Activated CD8-positive, alpha-beta T cell treated with anti-CD3 and anti-CD28 coated beads for 36 hours (primary cell): ENCODE data around the gene ZNF516. TPM values are rescaled to one million over a fixed set of nuclear protein-coding genes. Genes with fewer than 3 reads are reported as not detected.

ENCODE experiments used
- ATAC-seq: fragments of 200-7000 bp; cut with Tn5 transposase; one replicate; pipeline ENCODE4 v1.10.0; 2021; ENCODE audit warnings: mild to moderate bottlenecking, moderate library complexity
- CTCF ChIA-PET: fragments of 350-600 bp; sonication (Branson Sonifier 250); formaldehyde crosslinking; loops from one replicate; lab custom pipeline; 2021; ENCODE audit warnings: antibody characterized with exemption; lab: Charles Lee
- POLR2A ChIA-PET: fragments of 350-600 bp; sonication (Branson Sonifier 250); formaldehyde crosslinking; loops from one replicate; lab custom pipeline; 2021; ENCODE audit warnings: antibody characterized with exemption; lab: Charles Lee
- DNase-seq: peaks from one replicate; pipeline ENCODE4 v3.0.0-alpha.2; 2020
- H3K27ac Mint-ChIP-seq: one replicate; pipeline ENCODE4 v1.8.0; 2021; ENCODE audit warnings: mild to moderate bottlenecking, mixed read lengths
- H3K27me3 Mint-ChIP-seq: one replicate; pipeline ENCODE4 v1.8.0; 2021; ENCODE audit warnings: mixed read lengths
- H3K36me3 Mint-ChIP-seq: one replicate; pipeline ENCODE4 v1.8.0; 2021; ENCODE audit warnings: low read depth, mixed read lengths
- H3K4me1 Mint-ChIP-seq: one replicate; pipeline ENCODE4 v1.8.0; 2021; ENCODE audit warnings: low read depth, mixed read lengths
- H3K4me3 Mint-ChIP-seq: one replicate; pipeline ENCODE4 v1.8.0; 2021; ENCODE audit warnings: mild to moderate bottlenecking, moderate library complexity, mixed read lengths
- H3K9me3 Mint-ChIP-seq: one replicate; pipeline ENCODE4 v1.8.0; 2021; ENCODE audit warnings: mixed read lengths
- intact Hi-C: fragments of 100-400 bp; cut with micrococcal nuclease; formaldehyde crosslinking; loops from one replicate; pipeline ENCODE4 v1.10.0; 2022
- total RNA-seq, 2 experiments: library from RNA; stranded (reverse); gene quantifications; one replicate each; pipeline ENCODE4 v1.2.3, GENCODE V29; 2021
- TF ChIP-seq, protein P1 (sequence below): fragments of 200-600 bp; IDR thresholded peaks from one replicate; pipeline ENCODE4 v1.8.0; 2022; ENCODE audit warnings: antibody characterized with exemption, mild to moderate bottlenecking

Gene ZNF516
- total RNA-seq, 2 experiments from 2014 or later: 7.0 to 10.5 TPM

DNA sequence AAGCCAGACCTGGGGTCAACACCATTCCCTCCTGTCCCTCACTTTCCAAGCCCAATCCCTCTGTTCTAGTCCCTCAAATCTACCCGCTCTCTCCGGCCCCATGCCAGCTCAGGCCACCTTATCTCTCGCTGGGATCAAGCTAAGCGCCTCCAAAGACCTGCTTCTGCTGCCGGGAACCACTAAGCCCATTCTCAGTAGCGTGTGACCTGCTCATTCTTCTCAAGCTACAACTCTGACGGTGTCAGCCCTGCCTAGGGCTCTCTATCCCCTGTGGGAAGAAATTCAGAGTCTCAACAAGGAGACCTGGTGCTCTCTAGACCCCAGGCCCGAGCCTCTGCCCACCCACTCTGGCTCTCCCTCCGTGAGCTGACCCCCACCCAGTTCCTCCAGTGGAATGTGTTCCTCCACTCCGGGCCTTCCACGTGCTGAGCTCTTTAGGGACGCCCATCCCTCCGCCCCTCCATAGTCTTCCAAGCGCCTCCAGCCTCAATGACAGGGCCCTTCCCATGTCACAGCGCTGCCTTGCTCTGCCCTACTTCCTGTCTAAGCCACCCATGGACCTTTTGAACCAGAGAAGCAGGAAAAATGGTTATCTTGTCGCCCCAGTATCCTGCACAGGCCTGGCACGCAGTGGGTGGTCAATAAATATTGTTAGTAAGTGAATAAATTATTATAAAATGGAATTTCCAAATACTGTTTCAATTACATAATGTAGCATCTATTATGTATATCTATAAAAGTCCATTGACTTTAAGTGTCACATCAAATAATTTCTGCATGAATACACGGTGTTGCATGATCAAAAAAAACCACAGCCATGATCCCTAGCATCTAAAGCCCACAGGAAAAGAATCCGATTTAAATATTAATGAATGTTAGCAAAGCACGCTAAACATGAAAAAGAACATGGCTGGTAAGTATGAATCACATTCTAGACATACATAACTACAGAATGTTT, 127.6 kb downstream of the ZNF516 start:
- POLR2A ChIA-PET: no interaction called here
- no peak overlapping the region for H3K4me3 Mint-ChIP-seq
- no peak overlapping the region for H3K27ac Mint-ChIP-seq

DNA sequence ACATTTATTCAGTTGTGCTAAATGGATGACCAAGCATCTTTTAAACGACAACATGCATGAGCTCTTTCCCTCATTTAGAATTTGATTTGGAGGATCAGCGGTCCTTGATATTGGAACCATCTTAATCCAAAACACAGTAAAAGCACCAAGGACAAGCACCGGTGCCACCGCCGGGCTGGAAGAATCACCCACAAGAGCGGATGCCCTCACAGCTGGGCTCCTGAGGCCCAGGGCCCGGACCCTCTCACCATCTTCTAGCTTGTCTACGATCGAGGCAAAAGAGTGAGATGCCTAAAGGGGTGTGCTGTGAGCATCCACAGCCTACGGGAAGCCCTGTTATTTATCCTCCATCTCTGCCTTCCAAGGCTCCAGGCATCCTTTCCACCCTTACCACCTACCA, 129.5 kb downstream of the ZNF516 start:
- ChIA-PET CTCF (interaction anchor here (0.9 to 1.5 kb wide), 3 partner anchors 8 to 344 kb away, joined by 3 to 7 read pairs (median 4); no protein-coding TSS in a partner anchor), POLR2A (no interaction called here)

More for the DNA sequence above, 127.6 kb downstream of the ZNF516 start:
- DNase-seq: no peak
- no peak for ATAC-seq
- peaks cover 2% of the 10 kb centered on the region for H3K27me3 Mint-ChIP-seq
- TF ChIP-seq, protein P1, sequence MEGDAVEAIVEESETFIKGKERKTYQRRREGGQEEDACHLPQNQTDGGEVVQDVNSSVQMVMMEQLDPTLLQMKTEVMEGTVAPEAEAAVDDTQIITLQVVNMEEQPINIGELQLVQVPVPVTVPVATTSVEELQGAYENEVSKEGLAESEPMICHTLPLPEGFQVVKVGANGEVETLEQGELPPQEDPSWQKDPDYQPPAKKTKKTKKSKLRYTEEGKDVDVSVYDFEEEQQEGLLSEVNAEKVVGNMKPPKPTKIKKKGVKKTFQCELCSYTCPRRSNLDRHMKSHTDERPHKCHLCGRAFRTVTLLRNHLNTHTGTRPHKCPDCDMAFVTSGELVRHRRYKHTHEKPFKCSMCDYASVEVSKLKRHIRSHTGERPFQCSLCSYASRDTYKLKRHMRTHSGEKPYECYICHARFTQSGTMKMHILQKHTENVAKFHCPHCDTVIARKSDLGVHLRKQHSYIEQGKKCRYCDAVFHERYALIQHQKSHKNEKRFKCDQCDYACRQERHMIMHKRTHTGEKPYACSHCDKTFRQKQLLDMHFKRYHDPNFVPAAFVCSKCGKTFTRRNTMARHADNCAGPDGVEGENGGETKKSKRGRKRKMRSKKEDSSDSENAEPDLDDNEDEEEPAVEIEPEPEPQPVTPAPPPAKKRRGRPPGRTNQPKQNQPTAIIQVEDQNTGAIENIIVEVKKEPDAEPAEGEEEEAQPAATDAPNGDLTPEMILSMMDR: no peak
- CTCF ChIA-PET: no interaction called here
- H3K9me3 Mint-ChIP-seq: no peaks in the 10 kb centered on the region
- peaks cover 10% of the 10 kb centered on the region for H3K36me3 Mint-ChIP-seq
- intact Hi-C loops: no loop called here
- H3K4me1 Mint-ChIP-seq: peaks cover 23% of the 10 kb centered on the region

DNA sequence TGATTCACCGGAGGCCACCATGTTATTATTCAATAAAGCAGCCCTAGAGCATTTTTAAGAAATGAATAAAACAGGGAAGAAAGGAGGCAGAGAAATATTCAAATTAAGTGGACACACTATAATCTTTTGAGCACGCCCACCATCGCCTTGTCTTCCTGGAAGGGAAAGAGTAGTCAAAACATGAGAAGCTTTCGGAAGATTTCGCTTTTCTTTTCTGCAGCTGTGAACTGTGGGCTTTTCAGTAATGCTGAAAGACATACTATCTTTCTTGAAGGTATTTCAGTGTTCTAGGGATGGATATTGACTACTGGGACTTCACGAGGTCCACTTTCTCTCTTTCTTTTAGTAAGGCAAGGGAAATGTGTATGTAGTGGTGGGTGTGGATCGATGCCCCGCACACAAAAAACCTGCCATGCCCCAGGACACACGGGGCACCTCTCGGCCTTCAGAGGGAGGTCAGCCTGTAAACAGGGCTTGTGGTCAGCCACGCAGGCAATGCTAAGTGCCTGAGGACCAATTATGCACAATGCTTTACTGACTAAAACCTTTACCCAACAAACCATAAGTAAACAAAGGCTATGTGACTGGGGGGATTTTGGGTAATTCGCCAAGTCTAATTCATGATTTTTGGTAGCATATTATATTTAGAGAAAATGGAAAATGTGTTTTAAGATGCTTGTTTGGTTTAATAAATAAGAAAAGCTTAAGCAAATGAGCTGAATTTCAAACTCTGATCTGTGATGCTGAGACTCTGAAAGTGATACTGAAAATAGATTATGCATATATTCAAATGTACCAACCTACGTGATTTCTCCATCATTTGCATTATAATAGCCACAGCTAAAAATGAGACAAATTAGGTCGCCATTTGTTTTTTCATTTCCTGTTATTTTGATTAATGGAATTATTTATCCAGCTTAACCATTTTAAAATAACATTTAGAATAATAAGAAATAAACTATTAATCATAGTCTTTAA, 130.5 kb downstream of the ZNF516 start:
- Mint-ChIP-seq H3K36me3 (peaks cover 2% of the 10 kb centered on the region), H3K9me3 (no peaks in the 10 kb centered on the region), H3K4me3 (no peak overlapping the region), H3K27ac (peak overlapping the region; percentile 67), H3K27me3 (peaks cover 2% of the 10 kb centered on the region), H3K4me1 (peaks cover 23% of the 10 kb centered on the region)
- ATAC-seq (peak; percentile 68), DNase-seq (peak; percentile 68)
- TF ChIP-seq, protein P1: no peak
- POLR2A ChIA-PET: interaction anchor here (1.1 to 1.5 kb wide), 3 partner anchors 9 to 14 kb away, joined by 3 to 7 read pairs (median 5); no protein-coding TSS in a partner anchor
- intact Hi-C loops: no loop called here
- CTCF ChIA-PET: interaction anchor here (0.9 to 1.5 kb wide), 3 partner anchors 9 to 345 kb away, joined by 3 to 7 read pairs (median 4); no protein-coding TSS in a partner anchor

More for the DNA sequence above, 129.5 kb downstream of the ZNF516 start:
- Mint-ChIP-seq H3K4me1 (peaks cover 23% of the 10 kb centered on the region), H3K27me3 (peaks cover 2% of the 10 kb centered on the region), H3K27ac (no peak overlapping the region), H3K4me3 (no peak overlapping the region), H3K36me3 (peaks cover 5% of the 10 kb centered on the region), H3K9me3 (no peaks in the 10 kb centered on the region)
- ATAC-seq (no peak), DNase-seq (no peak)
- TF ChIP-seq, protein P1: no peak
- intact Hi-C loops: no loop called here

GRCh38 chr18:76363436-76364120, 131.5 kb downstream of the ZNF516 start:
- H3K4me1 Mint-ChIP-seq: peaks cover 23% of the 10 kb centered on the region
- H3K4me3 Mint-ChIP-seq: no peak overlapping the region
- CTCF ChIA-PET: interaction anchor here (0.7 to 0.9 kb wide), 2 partner anchors 9 to 11 kb away, joined by 3 read pairs; no protein-coding TSS in a partner anchor
- ATAC-seq: no peak
- H3K27me3 Mint-ChIP-seq: peaks cover 2% of the 10 kb centered on the region
- TF ChIP-seq, protein P1: no peak
- intact Hi-C loops: no loop called here
- no peak overlapping the region for H3K27ac Mint-ChIP-seq
- H3K9me3 Mint-ChIP-seq: no peaks in the 10 kb centered on the region
- no peak for DNase-seq
- peaks cover 2% of the 10 kb centered on the region for H3K36me3 Mint-ChIP-seq
- POLR2A ChIA-PET: interaction anchor here (1.2 to 1.5 kb wide), 3 partner anchors 10 to 28 kb away, joined by 3 to 7 read pairs (median 3); no protein-coding TSS in a partner anchor
